ENCODE data around the gene MUL1. TPM values are rescaled to one million over a fixed set of nuclear protein-coding genes. Genes with fewer than 3 reads are reported as not detected.

The MUL1 gene, protein sequence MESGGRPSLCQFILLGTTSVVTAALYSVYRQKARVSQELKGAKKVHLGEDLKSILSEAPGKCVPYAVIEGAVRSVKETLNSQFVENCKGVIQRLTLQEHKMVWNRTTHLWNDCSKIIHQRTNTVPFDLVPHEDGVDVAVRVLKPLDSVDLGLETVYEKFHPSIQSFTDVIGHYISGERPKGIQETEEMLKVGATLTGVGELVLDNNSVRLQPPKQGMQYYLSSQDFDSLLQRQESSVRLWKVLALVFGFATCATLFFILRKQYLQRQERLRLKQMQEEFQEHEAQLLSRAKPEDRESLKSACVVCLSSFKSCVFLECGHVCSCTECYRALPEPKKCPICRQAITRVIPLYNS
- total RNA-seq: 10 to 100 TPM; 23.8 to 48.0 (median 38.4) TPM
- polyA plus RNA-seq: 10 to 100 TPM in 1 of 3 donors, 1 to 10 TPM in 2; 3.7 to 21.3 (median 5.3) TPM
- long read RNA-seq, donor 1, transcript MUL1-201 (4 exons, 2,438 nt): major isoform, 12 of 12 reads
- long read RNA-seq, donor 1, partial matches to known transcripts: 0 of 12 reads
- long read RNA-seq, donor 1, other reads (novel, unspliced or antisense): 0 of 12 reads
- long read RNA-seq, donor 2, transcript MUL1-201 (4 exons, 2,438 nt): major isoform, 5 of 10 reads
- long read RNA-seq, donor 2, partial matches to known transcripts: 5 of 10 reads
- long read RNA-seq, donor 2, other reads (novel, unspliced or antisense): 0 of 10 reads
- long read RNA-seq, donor 3, transcript MUL1-201 (4 exons, 2,438 nt): major isoform, 7 of 7 reads
- long read RNA-seq, donor 3, partial matches to known transcripts: 0 of 7 reads
- long read RNA-seq, donor 3, other reads (novel, unspliced or antisense): 0 of 7 reads
- long read RNA-seq, donor 4, transcript MUL1-201 (4 exons, 2,438 nt): major isoform, 27 of 29 reads
- long read RNA-seq, donor 4, partial matches to known transcripts: 0 of 29 reads
- long read RNA-seq, donor 4, other reads (novel, unspliced or antisense): 2 of 29 reads
- long read RNA-seq, donor 5, transcript MUL1-201 (4 exons, 2,438 nt): major isoform, 89 of 94 reads
- long read RNA-seq, donor 5, partial matches to known transcripts: 2 of 94 reads
- long read RNA-seq, donor 5, other reads (novel, unspliced or antisense): 3 of 94 reads
- long read RNA-seq, donor 6, transcript MUL1-201 (4 exons, 2,438 nt): major isoform, 11 of 13 reads
- long read RNA-seq, donor 6, partial matches to known transcripts: 0 of 13 reads
- long read RNA-seq, donor 6, other reads (novel, unspliced or antisense): 2 of 13 reads
- long read RNA-seq, donor 7, partial matches to known transcripts: 0 of 2 reads
- long read RNA-seq, donor 7, other reads (novel, unspliced or antisense): 0 of 2 reads
- long read RNA-seq, donor 8, transcript MUL1-201 (4 exons, 2,438 nt): major isoform, 12 of 18 reads
- long read RNA-seq, donor 8, partial matches to known transcripts: 6 of 18 reads
- long read RNA-seq, donor 8, other reads (novel, unspliced or antisense): 0 of 18 reads
- long read RNA-seq, donor 9, partial matches to known transcripts: 0 of 4 reads
- long read RNA-seq, donor 9, other reads (novel, unspliced or antisense): 0 of 4 reads
- long read RNA-seq, donor 10, transcript MUL1-201 (4 exons, 2,438 nt): major isoform, 8 of 8 reads
- long read RNA-seq, donor 10, partial matches to known transcripts: 0 of 8 reads
- long read RNA-seq, donor 10, other reads (novel, unspliced or antisense): 0 of 8 reads

GRCh38 chr1:20507564-20508410, at the start of gene MUL1:
Gene MUL1, minus strand, starts transcription at chr1:20508151. Its CDS starts 127 bp downstream, at chr1:20508024.
- no peaks in the 10 kb centered on the region for H3K27me3 ChIP-seq
- H3K4me3 ChIP-seq: peak within 1 kb of the TSS in 3 of 4 donors; percentile 71 to 91 (median 87)
- WGBS, 4 donors: 0 to 1% (median 0%) methylated on average over 19 to 58 of the region's 58 CpGs
- H3K36me3 ChIP-seq (replicated peaks in 1 of 2): peaks cover 0 to 3% of the 10 kb centered on the region in 2 donors
- intact Hi-C loops (cut with DNase I): no loop called here
- TF ChIP-seq, protein P1, sequence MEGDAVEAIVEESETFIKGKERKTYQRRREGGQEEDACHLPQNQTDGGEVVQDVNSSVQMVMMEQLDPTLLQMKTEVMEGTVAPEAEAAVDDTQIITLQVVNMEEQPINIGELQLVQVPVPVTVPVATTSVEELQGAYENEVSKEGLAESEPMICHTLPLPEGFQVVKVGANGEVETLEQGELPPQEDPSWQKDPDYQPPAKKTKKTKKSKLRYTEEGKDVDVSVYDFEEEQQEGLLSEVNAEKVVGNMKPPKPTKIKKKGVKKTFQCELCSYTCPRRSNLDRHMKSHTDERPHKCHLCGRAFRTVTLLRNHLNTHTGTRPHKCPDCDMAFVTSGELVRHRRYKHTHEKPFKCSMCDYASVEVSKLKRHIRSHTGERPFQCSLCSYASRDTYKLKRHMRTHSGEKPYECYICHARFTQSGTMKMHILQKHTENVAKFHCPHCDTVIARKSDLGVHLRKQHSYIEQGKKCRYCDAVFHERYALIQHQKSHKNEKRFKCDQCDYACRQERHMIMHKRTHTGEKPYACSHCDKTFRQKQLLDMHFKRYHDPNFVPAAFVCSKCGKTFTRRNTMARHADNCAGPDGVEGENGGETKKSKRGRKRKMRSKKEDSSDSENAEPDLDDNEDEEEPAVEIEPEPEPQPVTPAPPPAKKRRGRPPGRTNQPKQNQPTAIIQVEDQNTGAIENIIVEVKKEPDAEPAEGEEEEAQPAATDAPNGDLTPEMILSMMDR (IDR thresholded peaks at IDR 0.05): no peak
- TF ChIP-seq POLR2A (IDR thresholded peaks at IDR 0.05): peak; percentile 66 to 68
- H3K4me1 ChIP-seq (replicated peaks in 1 of 2): peaks cover 6 to 24% of the 10 kb centered on the region in 2 donors
- H3K9me3 ChIP-seq (replicated peaks in 1 of 3): no peaks in the 10 kb centered on the region
- H3K27ac ChIP-seq: peak within 1 kb of the TSS; percentile 30 to 98 (median 72)
- peak; percentile 93 to 98 (median 96) for DNase-seq

DNA sequence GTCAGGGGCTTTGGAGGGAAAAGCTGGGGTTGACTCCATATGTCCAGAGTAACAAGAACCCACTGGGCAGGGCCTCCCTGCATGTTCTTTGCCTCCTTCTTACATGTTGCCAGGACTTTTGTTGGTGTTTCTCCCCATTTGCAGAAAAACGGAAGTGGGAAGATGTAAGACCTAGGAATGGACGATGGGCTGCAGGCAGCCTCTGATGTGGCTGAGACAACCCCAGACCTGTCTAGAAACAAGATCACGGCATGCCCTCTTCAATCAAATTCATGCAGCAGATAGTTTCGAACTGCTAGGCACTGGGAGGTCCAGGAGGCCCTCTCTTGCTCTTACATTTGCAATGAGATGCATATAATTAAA, 47.8 kb upstream of the MUL1 start:
- intact Hi-C loops (cut with DNase I): no loop called here
- Histone ChIP-seq H3K27me3 (no peaks in the 10 kb centered on the region), H3K36me3 (replicated peaks in 1 of 2) (no peaks in the 10 kb centered on the region), H3K4me3 (peak overlapping the region in 1 of 4 donors; percentile 54), H3K9me3 (replicated peaks in 1 of 3) (no peaks in the 10 kb centered on the region), H3K27ac (peak overlapping the region; percentile 28 to 99 (median 72)), H3K4me1 (replicated peaks in 1 of 2) (peaks cover 46 to 48% of the 10 kb centered on the region in 2 donors)
- TF ChIP-seq, protein P1 (IDR thresholded peaks at IDR 0.05): no peak
- TF ChIP-seq POLR2A (IDR thresholded peaks at IDR 0.05): no peak
- WGBS, 4 donors: 49 to 61% (median 54%) methylated on average over 4 of the region's 4 CpGs
- no peak for DNase-seq

DNA sequence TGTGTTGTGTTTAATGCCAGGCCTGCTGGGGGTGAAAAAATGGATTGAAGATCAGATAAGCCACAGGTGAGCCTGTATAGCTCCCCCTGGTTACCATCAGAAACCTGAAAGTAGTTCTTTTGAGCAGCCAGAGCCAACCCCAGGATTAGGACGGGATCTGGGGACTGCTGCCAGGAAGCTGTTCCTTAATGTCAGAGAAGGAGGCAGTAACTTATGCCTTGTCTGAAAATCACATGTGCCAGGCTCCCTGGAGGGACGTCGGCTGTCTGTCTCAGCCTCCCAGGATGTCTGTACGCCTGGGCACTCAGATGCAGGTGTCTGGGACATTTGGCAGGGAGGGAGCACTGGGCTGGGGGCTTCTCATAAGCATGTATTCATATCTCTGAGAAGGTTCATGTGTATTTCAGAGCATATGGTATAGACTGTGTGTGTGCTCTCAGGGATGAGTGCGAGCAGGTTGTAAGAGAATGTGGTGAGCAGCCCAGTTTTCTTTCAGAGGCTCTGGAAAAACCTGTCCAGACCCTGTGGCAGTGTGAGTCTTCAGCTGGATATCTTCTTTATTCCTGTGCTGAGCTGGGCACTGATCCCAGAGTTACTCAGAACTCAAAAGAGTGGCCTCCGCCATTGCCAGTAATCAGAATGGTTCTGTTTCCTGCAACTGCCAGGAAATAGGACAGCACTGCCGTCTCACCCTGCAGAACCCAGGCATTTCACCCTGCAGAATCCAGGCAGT, 47.2 kb upstream of the MUL1 start:
- H3K27me3 ChIP-seq: no peaks in the 10 kb centered on the region
- peak; percentile 46 to 87 (median 80) for DNase-seq
- no peaks in the 10 kb centered on the region for H3K36me3 ChIP-seq (replicated peaks in 1 of 2)
- TF ChIP-seq POLR2A (IDR thresholded peaks at IDR 0.05): peak in 1 of 2 donors; percentile 27
- TF ChIP-seq, protein P1 (IDR thresholded peaks at IDR 0.05): no peak
- H3K4me3 ChIP-seq: peak overlapping the region in 1 of 4 donors; percentile 54
- no peaks in the 10 kb centered on the region for H3K9me3 ChIP-seq (replicated peaks in 1 of 3)
- intact Hi-C loops (cut with DNase I): no loop called here
- WGBS, 4 donors: 21 to 37% (median 27%) methylated on average over 7 of the region's 7 CpGs
- H3K4me1 ChIP-seq (replicated peaks in 1 of 2): peaks cover 47 to 48% of the 10 kb centered on the region in 2 donors
- peak overlapping the region; percentile 28 to 99 (median 72) for H3K27ac ChIP-seq

Measured in adrenal gland (tissue), 19 donors.